HEK293 (cell line): ENCODE data around the gene RRP1B.

Experiments used
- WT1 ChIP-seq: fragments of 450-650 bp; formaldehyde crosslinking; IDR thresholded peaks from 2 replicates; pipeline ENCODE4 v1.5.1; 2016; ENCODE audit warnings: missing biosample characterization, missing genetic modification characterization
- YY1 ChIP-seq: fragments of 450-650 bp; formaldehyde crosslinking; IDR thresholded peaks from 2 replicates; pipeline ENCODE4 v1.5.1; 2018; ENCODE audit warnings: missing biosample characterization, missing genetic modification characterization

GRCh38 chr21:43708745-43709381 lies 49.5 kb downstream of the RRP1B start:
- TF ChIP-seq YY1 (tag by site-specific recombination) (no peak), WT1 (no peak)
